Measurements from ENCODE around the gene PLEKHA6.
A peak's percentile ranks its signal among the peaks of the same experiment; 100 is the strongest.

The PLEKHA6 gene

DNA sequence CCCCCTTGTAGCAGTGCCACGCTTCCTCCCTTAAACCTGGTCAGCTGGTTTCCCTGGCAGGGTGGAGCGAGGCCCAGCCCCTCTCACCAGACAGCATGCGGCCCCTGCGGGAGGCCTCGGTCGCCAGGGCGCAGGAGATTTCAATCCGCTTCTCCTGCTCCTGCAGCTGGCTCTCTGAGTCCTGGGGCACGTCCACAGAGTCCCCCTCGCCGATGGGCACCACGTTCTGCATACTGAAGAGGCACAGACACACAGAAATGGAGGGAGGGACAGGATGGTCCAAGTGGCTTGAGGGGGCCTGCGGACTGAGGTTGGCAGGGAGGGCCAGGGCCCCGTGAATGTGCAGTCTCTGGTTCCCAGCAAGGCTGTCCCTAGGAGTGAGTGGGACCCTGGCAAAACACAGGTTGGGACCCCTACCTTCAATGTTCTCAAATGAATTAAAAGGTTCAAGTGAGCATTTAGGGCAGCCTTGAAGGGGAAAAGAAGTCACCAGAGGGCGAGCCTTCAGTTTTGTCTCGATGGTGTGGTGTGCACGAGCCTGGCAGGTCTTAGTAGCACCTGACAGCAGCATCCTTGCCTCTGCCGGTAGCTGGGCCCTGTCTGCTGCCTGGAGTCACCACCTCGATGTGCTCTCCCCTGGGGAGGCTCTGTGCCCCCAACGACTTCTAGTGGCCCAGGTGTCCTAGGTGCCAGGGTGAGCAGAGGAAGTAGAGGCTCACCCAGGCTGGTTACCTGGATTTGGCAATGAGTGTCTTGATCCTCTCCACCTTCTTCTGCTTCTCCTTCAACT lies 131.5 kb downstream of the PLEKHA6 start:
- DNase-seq = no peak

DNA sequence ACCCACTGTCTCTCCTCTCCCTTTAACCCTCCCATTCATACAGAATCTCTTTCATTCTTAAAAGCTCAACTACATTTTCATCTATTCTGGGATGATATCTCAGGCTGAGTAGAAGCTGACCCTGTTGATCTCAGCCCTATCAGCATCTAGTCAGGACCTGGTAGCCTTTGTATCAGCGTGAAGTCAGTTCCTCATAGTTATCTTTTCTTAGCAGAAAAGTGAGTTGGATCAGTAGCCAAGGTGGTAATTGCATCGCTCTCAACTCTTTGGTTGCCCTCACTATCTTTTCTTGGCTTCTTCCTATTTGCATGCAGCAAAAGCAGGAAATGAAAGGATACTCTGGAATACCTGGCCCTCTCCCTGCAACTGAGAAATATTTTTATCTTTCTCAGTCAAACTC lies 132.4 kb downstream of the PLEKHA6 start:
- no peak for DNase-seq

DNA sequence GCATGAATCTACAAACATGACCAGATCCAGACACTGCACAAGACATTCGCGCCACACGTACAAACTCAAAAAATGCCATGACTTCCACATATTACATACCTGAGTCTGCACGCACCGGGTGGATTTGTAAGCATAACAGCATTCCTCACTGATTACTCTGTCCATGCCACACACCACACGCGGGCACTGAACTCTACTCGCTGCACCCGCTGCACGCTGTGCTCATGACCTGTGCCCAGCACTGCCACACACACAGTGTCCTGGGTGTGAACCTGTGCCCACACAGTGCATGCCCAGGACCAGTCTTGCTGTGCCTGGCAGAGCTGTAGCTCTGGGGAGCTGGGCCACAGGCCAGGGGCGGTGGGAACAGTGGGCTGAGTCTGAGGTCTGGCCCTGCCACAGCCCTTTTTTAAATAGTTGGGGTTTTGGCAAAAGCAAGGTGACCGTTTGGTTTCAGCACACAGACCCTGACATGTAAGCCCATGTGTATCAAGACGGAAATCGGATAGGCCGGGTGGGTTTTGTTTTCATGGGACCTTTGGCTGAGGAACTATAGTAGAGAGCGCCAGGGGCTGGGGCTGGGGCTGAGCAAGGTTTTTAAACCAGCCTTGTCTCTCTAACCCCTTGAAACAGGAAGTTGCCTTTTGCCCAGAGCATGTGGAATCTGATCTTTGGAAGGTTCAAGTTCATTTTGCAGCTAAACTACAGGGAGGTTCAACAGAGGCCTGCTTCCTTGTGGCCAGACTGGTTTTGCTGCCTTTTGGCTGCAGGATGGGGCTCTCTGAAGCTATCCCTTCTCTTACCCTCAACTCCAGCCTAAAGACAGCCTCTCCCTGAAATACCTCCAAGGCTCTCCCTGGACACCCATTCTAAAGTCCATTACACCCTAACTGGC lies 133.6 kb downstream of the PLEKHA6 start:
- no peak for DNase-seq

DNA sequence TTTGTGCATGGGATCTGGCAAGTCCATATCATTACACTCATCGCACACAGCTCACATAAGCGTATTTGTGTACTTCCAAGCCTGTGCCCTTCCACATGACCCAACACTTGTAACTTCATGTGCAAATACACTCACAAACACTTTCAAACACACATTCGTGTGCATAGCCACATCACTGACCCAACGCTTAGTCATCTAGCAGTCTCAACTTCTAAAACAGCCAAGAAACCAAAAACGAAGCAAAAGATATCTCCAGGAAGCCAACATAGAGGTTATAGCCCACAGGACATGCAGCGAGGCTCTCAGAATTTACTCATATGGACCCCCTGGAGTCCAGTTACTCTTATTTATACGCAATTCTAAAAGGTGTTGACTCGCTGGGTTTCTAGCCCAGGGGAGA lies 135.1 kb downstream of the PLEKHA6 start:
- DNase-seq = no peak

DNA sequence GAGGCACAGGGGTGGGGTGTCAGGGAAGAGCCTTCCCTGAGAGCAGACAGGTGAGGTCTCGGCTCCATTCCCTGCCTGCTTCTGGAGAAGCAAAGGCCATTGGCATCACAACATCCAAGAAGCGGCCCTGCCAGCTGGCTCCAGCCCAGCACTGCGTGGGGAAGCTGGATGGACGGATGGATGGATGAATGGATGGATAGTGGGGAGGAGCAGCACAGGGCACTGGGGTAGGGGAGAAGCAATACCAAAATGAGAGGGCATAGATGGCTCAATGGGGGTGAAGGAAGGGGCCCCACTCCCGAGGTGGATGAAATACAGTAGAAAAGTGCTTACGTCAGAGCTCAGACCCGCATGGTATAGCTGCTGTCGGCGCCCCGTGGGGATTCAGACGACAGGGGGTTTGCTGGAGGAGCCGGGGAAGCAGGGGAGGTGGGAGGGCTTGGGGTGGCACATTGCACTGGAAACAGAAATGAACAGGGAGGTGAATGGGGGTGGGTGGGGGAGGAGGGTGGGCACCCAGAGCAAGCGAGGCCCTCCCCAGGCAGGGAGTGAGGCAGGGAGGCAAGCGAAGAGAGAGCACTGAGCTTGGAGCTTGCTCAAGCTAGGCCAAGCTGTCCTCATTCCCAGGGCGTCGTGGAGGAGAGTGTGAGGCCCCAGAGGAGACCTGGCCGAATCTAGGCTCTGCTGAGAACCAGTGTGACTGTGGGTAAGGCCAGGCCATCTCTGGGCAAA lies 136.4 kb downstream of the PLEKHA6 start:
- DNase-seq = no peak

DNA sequence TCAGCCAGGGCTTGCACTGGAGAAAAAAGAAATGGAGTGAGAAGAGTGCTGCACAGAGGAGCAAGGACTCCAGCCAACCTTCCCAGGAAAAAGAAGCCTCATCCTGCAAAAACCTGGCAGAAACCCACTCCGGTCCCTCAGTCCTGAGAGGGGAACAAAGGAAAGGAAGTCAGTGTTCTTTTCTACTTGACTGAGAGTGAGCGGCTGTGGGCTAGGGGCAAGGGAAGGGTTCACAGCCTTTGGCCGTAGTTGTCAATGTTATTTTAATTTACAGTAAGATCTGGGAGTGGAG lies 137.0 kb downstream of the PLEKHA6 start:
- DNase-seq = no peak

DNA sequence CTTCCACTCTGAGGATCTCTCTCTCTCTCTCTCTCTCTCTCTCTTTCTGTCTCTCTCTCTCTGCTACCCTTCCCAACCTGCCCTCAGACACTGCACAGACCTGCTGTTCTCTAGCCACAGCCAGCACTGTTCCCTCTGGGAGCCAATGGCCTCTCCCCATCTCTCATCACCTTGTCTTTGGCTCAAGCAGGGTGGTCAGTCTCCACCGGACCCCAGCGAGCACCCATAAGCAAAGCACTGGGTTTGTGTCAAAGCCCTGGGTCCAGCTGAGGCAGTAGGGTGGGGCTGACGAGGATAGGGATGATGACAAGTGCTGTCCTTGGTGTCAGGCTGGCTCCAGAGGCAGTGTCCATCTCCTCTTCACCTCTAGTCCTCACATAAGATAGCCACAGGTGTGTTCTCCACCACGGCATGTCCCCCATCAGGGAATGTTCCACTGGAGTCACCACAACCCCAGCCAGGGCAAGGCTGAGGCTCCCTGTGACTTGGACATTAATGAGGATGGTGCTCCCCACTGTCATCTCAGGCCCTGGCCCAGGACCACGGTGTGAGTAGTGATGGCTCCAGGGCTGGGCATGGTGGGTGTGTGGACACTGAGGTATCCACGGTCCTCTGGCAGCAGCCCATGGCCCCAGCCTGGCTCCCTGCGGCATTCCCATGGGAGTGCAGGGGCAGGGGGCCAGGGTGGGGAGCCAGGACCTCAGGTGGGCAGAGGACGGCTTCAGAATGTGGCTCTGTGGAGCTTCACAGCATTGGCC lies 137.5 kb downstream of the PLEKHA6 start:
- no peak for DNase-seq

DNA sequence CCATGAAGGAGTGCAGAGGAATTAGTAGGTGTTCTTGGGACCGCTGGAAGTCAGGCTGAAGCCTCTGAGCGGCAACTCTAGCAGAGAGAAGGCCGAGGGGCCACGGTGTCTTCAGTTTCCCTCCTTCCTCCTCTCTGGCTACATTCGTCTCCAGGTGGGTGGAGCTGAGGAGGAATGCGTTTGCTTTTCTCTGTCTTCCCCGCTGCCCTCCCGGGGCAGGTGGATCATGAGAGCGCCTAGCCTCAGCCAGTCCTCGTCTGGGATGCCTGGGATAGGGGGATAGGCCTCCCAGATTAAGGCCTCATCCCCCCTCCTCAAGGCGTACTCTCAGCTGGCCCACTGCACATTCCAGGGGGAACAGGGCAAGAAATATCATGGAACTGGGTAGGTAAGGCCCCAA lies 138.5 kb downstream of the PLEKHA6 start:
- DNase-seq = no peak

DNA sequence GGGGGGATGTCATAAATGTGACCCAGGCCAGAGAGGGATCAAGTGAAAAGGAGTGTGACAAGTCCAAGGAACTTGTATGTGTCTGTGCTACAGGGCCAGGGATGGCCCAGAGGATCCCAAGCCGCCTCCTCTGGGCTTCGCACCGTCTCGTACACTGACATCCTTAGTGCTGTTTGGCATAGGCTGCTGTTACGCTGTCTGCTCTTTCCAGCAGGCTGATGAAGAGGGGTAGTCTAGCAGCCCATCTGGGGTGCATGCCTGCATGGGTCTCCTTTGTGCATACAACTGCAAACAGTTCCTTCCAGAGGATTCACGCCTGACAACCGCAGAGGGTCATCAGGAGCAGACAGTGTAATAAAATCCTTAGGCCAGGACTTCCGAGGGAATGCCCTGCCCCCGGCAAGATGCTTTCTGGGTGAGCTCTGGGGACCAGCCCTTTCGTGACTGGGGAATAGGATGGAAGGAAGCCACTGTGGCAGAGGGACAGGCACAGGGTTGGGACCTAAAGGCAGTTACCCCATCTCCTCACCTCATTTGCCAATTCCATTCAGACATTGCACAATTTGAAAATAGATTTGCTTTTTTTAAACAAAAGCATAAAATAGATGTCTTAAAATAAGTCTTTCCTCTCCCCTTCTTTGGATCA lies 139.6 kb downstream of the PLEKHA6 start:
- no peak for DNase-seq

DNA sequence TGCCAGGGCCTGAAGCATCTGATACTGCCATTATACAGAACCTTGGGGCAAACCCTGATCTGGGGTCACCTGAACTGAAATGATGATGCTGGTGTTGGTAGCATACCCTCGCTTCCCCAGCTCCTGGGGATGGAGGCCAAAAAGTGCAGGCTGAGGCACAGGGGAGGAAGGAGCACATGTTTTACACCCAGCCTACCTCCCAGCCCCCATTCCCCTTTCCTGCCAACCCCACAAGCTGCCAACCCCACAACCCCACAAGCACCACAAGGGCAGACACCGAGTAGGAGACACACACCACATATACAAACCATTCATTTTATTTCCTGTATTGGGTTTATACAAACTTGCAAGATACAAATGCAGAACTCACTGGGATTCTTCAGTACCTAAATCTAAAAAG lies 141.2 kb downstream of the PLEKHA6 start:
- no peak for DNase-seq

DNA sequence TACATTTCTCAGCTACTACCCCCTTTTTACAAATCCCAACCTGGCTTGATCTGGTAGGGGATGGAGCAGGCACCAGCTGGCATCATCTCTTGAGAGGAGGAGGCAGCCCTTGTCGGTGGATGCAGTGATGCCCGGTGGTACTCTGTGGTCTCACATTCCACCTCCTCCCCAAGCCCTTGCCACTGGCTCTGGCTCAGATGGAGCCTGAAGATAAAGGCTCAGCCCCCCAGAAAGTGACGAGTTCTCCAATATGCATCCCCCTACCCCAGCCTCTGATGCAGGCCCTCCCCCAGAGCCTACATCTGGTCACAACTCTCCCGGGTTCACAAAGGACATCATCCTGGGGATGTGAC lies 142.1 kb downstream of the PLEKHA6 start:
- DNase-seq = no peak

DNA sequence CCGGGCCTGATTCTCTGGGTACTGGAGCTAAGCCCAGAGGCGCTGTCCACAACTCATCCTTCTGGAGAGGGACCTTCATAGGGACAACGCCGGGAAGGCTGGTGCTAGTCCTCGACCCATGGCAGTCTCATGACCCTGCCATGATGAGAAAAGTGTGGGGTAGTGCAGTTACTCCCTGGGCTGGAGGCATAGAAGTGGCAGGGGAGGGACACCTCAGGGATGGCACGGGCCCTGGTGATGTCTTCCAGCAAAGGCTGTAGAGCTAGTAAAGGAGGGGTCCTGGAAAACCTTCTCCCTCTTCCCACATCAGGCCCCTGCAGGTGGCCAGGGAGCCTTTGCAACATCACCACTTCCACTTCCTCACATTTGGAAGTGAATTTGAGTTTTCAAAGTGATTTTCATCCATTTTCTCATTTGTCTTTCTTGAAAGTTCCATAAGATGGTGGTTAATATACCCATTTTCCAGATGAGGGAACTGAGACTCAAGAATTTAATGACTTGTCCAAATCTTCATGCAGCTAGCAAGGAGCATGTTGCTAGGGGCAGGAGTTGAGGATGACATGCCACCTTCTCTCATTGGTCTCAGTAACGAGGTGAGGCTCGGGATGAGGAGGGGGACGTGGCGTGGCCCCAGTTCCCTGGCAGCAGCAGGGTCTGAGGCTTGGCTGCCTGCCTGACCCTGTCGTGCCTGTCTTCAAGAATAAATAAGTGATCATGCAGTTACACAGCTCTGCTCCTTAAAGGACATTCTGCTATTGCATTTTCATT lies 142.7 kb downstream of the PLEKHA6 start:
- no peak for DNase-seq

DNA sequence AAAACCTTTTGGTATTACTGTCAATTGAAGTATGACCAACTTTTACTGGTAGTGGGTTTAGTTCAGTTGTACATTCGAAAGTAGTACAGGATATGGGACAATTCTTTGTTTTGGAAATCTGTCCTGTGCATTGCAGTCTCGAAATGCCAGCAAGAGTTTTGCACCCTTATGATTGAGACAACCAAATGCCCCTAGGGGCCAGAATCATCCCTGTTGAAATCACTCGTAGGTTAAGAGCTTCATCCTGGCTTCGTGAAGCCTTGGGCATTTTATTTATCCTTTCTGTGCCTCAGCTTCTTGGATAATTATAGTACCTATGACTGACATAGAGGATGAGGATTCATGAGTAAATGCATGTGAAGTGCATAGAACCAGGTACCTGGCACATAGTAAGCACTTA lies 143.5 kb downstream of the PLEKHA6 start:
- no peak for DNase-seq

DNA sequence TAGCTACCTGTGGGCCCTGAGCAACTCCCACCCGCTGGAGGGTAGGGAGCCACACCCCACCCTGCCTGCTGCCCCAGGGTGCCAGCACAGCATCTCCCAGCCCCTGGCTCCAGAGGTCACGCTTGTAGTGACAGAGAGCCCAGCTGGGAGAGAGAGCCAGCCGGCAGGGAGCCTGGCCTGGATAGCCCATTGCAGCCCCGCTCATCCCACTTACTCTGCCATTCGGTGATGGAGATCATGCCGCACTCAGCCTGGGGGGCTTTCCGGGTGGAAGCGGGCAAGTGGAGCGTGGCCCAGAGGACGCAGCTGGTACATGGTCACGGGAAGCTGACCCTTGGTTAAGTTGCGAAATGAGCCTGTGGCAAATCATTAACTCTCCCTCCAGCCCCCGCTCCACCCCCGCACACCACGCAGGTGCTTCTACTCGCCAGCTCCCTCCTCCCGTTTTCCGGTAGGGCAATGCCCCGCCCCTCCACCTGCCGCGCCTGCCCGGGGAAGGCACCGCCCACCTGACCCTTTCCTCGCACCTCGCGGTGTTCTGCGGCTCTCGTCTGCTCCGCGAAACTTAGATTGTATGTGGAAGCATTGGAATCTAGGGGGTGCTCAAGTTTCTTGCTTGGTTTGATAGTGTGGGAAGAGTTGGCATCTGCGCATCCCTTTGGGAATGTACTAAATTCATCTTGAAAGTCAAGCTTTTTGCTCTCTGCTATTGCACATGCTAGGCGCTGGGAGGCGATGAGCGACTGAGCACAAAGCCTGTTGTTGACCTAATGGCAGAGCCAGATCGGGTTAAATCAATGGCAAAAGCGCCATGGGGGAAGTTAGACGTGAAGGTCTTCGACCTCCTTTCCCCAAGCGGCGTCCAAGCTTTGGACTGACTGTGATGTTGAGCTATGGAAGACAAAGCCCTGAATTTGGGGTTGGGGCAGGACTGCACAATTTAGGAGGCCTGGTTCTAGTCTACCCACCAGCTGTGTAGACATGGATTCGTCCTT lies 145.8 kb downstream of the PLEKHA6 start, which contains the start of gene GOLT1A:
TSS of gene GOLT1A (minus strand) at position 321 of the 995 bp plus-strand sequence. CDS start at position 239, 82 bp downstream.
- DNase-seq = peak; percentile 56

DNA sequence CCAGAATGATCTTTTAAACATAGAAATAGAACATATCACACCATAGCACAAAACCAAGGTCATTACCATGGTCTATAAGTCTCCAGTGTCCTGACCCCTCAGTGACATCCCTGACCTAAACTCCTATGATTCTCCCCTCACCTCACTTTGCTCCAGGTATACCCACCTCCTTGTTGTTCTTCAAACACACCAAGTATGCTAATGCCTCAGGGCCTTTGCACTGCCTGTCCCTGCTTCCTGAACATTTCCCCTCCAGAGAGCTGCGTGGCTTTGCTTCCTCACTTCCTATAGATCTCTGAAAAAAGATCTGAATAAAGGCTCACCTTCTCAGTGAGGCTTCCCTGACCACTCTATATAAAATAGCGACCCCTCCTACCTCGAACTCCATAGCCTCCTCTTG lies 147.0 kb downstream of the PLEKHA6 start:
- DNase-seq = no peak

DNA sequence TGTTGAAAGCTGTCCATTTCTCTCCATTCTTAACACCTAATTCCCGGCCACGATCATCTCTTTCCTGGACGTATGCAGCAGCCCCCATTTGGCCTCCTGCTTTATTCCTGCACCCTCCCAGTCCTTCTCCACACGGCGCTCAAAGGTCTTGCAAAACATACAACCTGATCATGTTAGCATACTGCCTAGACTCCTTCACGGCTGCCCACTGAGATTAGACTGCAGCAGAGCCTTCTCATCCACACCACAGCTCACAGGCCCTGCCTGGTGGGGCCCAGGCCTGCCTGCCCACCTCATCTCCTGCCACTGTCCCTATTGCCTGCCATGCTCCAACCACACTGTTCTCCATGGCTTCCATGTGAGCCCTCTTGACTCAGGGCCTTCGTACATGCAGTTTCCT lies 148.7 kb downstream of the PLEKHA6 start:
- no peak for DNase-seq

DNA sequence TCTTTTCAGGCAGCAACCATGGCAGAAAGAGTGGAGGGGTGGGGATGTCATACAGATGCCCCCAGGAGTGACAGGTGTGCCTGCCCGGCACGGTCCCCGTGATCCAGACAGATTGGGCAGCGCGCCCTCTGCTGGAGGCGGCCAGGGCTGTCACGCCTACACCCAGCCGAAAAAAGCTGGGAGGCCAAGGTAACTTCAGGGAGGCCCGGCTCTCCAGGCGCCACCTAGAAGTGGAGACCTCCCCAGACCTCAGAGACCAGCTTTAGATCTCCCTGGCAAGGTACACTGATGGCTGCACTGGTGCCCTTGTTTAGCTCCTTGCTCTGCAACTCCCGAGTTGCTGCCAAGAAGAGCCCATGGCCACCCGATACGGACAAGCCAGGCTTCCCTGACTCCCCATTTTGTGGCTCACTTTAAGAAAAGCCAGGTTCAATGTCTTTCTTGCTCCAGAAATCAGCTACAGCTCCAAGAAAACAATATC lies 152.6 kb downstream of the PLEKHA6 start:
- peak; percentile 68 for DNase-seq

DNA sequence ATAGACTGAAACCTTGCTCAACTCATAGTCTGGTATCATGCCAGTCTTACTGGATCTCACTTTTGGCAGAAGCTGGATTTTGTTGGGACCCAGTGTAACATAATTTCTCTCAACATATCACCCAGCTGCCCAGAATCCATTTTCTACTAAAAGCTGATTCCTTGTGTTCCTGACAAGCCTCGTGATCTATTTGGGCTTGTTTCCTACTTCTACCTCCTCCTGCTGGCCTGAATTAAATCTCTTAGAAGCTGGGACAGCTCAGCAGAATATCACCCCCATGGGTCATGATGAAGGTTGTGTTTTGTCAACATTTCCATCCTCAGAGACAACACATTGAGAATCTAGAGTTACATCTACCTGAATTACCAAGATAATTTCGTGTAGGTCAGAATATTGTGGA lies 153.6 kb downstream of the PLEKHA6 start:
- DNase-seq = no peak

DNA sequence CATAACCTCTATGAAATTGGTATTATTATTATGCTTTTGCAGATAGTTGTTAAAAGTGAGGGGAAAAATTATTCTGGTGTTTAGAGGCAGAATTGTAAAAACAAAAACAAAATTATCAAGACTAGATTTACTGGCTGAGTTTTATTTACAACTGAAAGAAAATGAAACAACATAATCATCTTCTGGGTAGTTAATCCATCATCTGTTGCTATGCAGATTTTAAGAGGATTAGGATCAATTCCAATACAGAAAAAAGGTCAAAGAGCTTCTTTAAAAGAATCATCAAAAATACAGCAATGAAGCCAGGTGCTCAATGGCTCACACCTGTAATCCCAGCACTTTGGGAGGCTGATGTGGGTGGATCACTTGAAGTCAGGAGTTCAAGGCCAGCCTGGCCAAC lies 154.2 kb downstream of the PLEKHA6 start:
- DNase-seq = no peak

DNA sequence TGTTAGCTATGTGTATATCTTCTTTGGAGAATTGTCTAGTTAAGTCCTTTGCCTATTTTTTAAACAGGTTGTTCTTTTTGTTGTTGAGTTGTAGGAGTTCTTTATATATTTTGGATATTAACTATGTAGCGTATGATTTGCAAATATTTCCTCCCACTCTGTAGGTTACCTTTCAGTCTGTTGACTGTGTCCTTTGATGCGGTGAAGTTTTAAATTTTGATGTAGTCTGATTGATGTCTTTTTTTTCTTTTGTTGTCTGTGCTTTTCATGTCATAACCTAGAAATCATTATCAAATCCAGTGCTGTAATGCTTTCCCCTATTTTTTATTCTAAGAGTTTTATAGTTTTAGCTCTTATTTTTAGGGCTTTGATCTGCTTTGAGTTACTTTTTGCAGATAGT lies 154.8 kb downstream of the PLEKHA6 start:
- no peak for DNase-seq

Data from NCI-H2171 (cell line).